GM10248 (cell line): ENCODE measurements around the gene KLHDC8A.

Experiments used
- CTCF ChIA-PET: fragments of 300-600 bp; sonication (Branson Sonifier 250); formaldehyde crosslinking; extraction: SDS; loops from one replicate; lab custom pipeline; 2021; ENCODE audit warnings: antibody characterized with exemption; lab: Yijun Ruan, JAX
- POLR2A ChIA-PET: fragments of 350-650 bp; sonication (Branson Sonifier 250); formaldehyde crosslinking; extraction: SDS; loops from one replicate; lab custom pipeline; 2020; ENCODE audit warnings: antibody characterized with exemption; lab: Yijun Ruan, JAX
- DNase-seq: peaks from one replicate; pipeline ENCODE4 v3.0.0; 2012; ENCODE audit errors: extremely low spot score
- CTCF ChIP-seq: IDR thresholded peaks from 2 replicates; pipeline ENCODE4 v1.5.1; 2012; ENCODE audit warnings: mild to moderate bottlenecking, low read depth; ENCODE audit errors: extremely low read depth, missing control alignments, control extremely low read depth

KLHDC8A gene

GRCh38 chr1:205359771-205360565 is 3.2 kb upstream of the KLHDC8A start:
- POLR2A ChIA-PET, result no interaction called here
- CTCF ChIA-PET, result interaction anchor here (1.6 kb wide), 1 partner anchor 164 kb away, joined by 4 read pairs; no protein-coding TSS in a partner anchor
- DNase-seq, result no peak
- no peak for TF ChIP-seq CTCF

GRCh38 chr1:205358579-205358978 is 1.9 kb upstream of the KLHDC8A start:
- no peak for TF ChIP-seq CTCF
- DNase-seq, result no peak
- ChIA-PET POLR2A (no interaction called here), CTCF (interaction anchor here (1.3 to 1.6 kb wide), 2 partner anchors 166 kb away, joined by 4 to 5 read pairs; no protein-coding TSS in a partner anchor)

- POLR2A ChIA-PET, result no interaction called here
- CTCF ChIA-PET, result interaction anchor here (1.3 to 4.9 kb wide), 3 partner anchors 22 to 167 kb away, joined by 5 to 68 read pairs (median 5); no protein-coding TSS in a partner anchor
- no peak for DNase-seq
- no peak for TF ChIP-seq CTCF
Measured at GRCh38 chr1:205357567-205357966, 845 bp upstream of the KLHDC8A start.

- TF ChIP-seq CTCF, result no peak
- no peak for DNase-seq
- ChIA-PET CTCF (interaction anchor here (0.7 to 4.9 kb wide), 26 partner anchors 8 to 414 kb away, joined by 3 to 68 read pairs (median 8); no protein-coding TSS in a partner anchor), POLR2A (no interaction called here)
Measured at GRCh38 chr1:205355075-205355453, 1.7 kb downstream of the KLHDC8A start.

GRCh38 chr1:205354259-205355074 is 2.3 kb downstream of the KLHDC8A start:
- POLR2A ChIA-PET, result no interaction called here
- peak; percentile 87 for TF ChIP-seq CTCF
- CTCF ChIA-PET, result interaction anchor here (0.7 to 4.9 kb wide), 69 partner anchors 9 to 413 kb away, joined by 3 to 68 read pairs (median 4); partner anchors contain the start of genes LEMD1, NUAK2 and RBBP5
- peak; percentile 60 for DNase-seq

GRCh38 chr1:205353612-205354011 is 3.1 kb downstream of the KLHDC8A start:
- POLR2A ChIA-PET, result no interaction called here
- CTCF ChIA-PET, result interaction anchor here (0.7 to 4.9 kb wide), 67 partner anchors 9 to 412 kb away, joined by 3 to 68 read pairs (median 5); partner anchors contain the start of genes LEMD1, NUAK2 and RBBP5
- no peak for TF ChIP-seq CTCF
- DNase-seq, result no peak
